Pancreas (tissue), 10 donors: ENCODE results near the gene CLTA. TPM values are rescaled to one million over a fixed set of nuclear protein-coding genes. Genes with fewer than 3 reads are reported as not detected.
A peak's percentile ranks its signal among the peaks of the same experiment; 100 is the strongest.
"Not testable (repeated sequence)": the region's sequence is repeated elsewhere in the genome, so short reads cannot be mapped to it uniquely, and the experiment has no call there.

ENCODE experiments used
- ATAC-seq, 4 donors: fragments of 200-7000 bp; cut with Tn5 transposase; one replicate each; pipeline versions ENCODE4 v1.8.0 to v1.9.1; 2020; ENCODE audit warnings: mild to moderate bottlenecking in 4 of 4, moderate library complexity in 4 of 4
- DNase-seq, 6 donors: peaks; one replicate each; pipeline ENCODE4 v3.0.0-alpha.2; 2020
- FAIRE-seq: peaks from 2 replicates; lab custom pipeline; 2012; peaks lifted over from hg19 to GRCh38; lab: Jason Lieb, UNC
- H3K27ac ChIP-seq, 4 donors: fragments of 200-600 bp; sonication (generic); 1 replicate in 3 of 4; 2 replicates in 1 of 4; pipeline versions ENCODE4 v1.5.0 to v1.8.0; 2020
- H3K27me3 ChIP-seq, 4 donors: fragments of 200-600 bp; one replicate each; pipeline ENCODE4 v1.8.0; 2021
- H3K36me3 ChIP-seq, 3 donors: fragments of 200-600 bp; sonication (generic) in 1 of 3; one replicate each; pipeline versions ENCODE4 v1.5.0 to v1.8.0; 2020 to 2021
- H3K4me1 ChIP-seq, 3 donors: fragments of 200-600 bp; one replicate each; pipeline ENCODE4 v1.8.0; 2021
- H3K4me3 ChIP-seq, 4 donors: fragments of 200-600 bp; sonication (generic) in 2 of 4; one replicate each; pipeline versions ENCODE4 v1.5.0 to v1.8.0; 2020 to 2021
- H3K9me3 ChIP-seq, 4 donors: fragments of 200-600 bp; one replicate each; pipeline ENCODE4 v1.8.0; 2021
- WGBS, 2 donors: extraction: QIAGEN DNeasy Blood & Tissue Kit; methylation state at CpG; one replicate each; pipeline ENCODE4 v1.1.7; 2013; 5-methylcytosine and 5-hydroxymethylcytosine counted together
- intact Hi-C, 3 donors: fragments of 100-400 bp; cut with DNase I; formaldehyde crosslinking; loops; one replicate each; pipeline versions ENCODE4 v1.11.1 to v1.14.2; 2022
- polyA plus RNA-seq, 2 donors: library from polyadenylated mRNA; stranded (reverse); fragments of 200-250 nt; gene quantifications; one replicate each; pipeline ENCODE4 v1.2.3, GENCODE V29; 2013
- total RNA-seq, 6 donors: library from RNA; stranded (reverse); fragmentation: NEBNext Ultra II Directional in 4 of 6; extraction: Animal tissue kit (Norgen Biotek cat#: 25700) in 4 of 6; gene quantifications; one replicate each; pipeline versions ENCODE4 v1.2.1 to v1.2.4, GENCODE V29; 2021 to 2023
- TF ChIP-seq, protein P1 (sequence below), 4 donors: fragments of 200-600 bp; sonication (generic) in 3 of 4; IDR thresholded peaks; one replicate each; pipeline versions ENCODE4 v1.5.0 to v1.8.0; 2021; ENCODE audit warnings: antibody characterized with exemption in 4 of 4
- donor health status: healthy with polysubstance abuse.
- donor health status: DM: no; HTN: no; CAD: no; lungs with moderate emphysema.
- donor health status: DM: no; HTN: no; CAD: no.
- donor health status: control.
- donor health status: control.
- donor health status: Bipolar disorder and iron deficiency.
- donor health status: DM: yes; HTN: yes; CAD: no.
- donor health status: DM: no; HTN: no; CAD: no.
- donor health status: DM: no; HTN: no; CAD: no.
- donor health status: DM: yes; HTN: yes; CAD: no.

Gene CLTA
- total and polyA plus RNA-seq, 8 donors, result 49.2 to 102 (median 77.7) TPM

DNA sequence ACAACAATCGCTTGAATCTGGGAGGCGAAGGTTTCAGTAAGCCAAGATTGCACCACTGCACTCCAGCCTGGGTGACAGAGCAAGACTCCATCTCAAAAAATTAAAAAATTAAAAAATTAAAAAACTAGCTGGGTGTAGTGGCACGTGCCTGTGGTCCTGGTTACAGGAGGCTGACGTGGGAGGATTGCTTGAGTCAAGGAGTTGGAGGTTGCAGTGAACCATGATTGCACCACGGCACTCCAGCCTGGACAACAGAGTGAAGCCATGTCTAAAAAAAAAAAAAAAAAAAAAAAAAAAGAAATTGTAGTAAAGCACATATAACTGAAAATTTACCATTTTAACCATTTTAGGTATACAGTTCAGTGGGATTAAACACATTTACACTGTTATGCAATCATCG is 34.6 kb upstream of the CLTA start:
- no peak overlapping the region for H3K4me3 ChIP-seq
- 94% methylated on average over 6 of the region's 6 CpGs for WGBS, 2 donors
- H3K27ac ChIP-seq, result no peak overlapping the region
- intact Hi-C loops, result no loop called here
- TF ChIP-seq, protein P1, sequence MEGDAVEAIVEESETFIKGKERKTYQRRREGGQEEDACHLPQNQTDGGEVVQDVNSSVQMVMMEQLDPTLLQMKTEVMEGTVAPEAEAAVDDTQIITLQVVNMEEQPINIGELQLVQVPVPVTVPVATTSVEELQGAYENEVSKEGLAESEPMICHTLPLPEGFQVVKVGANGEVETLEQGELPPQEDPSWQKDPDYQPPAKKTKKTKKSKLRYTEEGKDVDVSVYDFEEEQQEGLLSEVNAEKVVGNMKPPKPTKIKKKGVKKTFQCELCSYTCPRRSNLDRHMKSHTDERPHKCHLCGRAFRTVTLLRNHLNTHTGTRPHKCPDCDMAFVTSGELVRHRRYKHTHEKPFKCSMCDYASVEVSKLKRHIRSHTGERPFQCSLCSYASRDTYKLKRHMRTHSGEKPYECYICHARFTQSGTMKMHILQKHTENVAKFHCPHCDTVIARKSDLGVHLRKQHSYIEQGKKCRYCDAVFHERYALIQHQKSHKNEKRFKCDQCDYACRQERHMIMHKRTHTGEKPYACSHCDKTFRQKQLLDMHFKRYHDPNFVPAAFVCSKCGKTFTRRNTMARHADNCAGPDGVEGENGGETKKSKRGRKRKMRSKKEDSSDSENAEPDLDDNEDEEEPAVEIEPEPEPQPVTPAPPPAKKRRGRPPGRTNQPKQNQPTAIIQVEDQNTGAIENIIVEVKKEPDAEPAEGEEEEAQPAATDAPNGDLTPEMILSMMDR (IDR thresholded peaks at IDR 0.05), result no peak
- no peaks in the 10 kb centered on the region for H3K9me3 ChIP-seq
- H3K27me3 ChIP-seq, result no peaks in the 10 kb centered on the region
- ATAC-seq (no peak), DNase-seq (no peak), FAIRE-seq (no peak)
- no peaks in the 10 kb centered on the region for H3K36me3 ChIP-seq
- no peaks in the 10 kb centered on the region for H3K4me1 ChIP-seq

DNA sequence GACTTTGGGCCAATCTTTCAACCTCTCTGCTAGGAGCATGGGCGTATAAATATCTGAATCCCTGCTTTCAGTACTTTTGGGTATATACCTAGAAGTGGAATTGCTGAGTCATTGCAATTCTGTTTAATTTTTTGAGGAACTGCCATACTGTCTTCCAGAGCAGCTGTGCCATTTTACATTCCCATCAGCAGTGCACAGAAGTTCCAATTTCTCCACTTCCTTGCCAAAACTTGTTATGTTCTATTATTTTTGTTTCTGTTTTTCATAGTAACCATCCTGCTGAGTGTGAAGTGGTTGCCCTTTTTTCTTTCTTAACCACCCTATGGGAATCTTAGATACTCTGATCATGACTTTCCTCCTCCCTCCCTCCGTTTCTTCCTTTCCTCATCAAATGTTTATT is 32.6 kb upstream of the CLTA start:
- intact Hi-C loops, result no loop called here
- Histone ChIP-seq H3K9me3 (no peaks in the 10 kb centered on the region), H3K27ac (no peak overlapping the region), H3K4me3 (no peak overlapping the region), H3K27me3 (no peaks in the 10 kb centered on the region), H3K36me3 (no peaks in the 10 kb centered on the region), H3K4me1 (no peaks in the 10 kb centered on the region)
- FAIRE-seq (no peak), ATAC-seq (peak in 2 of 4 donors; percentile 18 to 26), DNase-seq (no peak)
- WGBS, 2 donors, result 75 to 83% methylated on average over 2 of the region's 2 CpGs
- TF ChIP-seq, protein P1 (IDR thresholded peaks at IDR 0.05), result no peak

GRCh38 chr9:36158917-36159316 is 31.8 kb upstream of the CLTA start:
- intact Hi-C loops, result no loop called here
- Histone ChIP-seq H3K9me3 (no peaks in the 10 kb centered on the region), H3K4me1 (no peaks in the 10 kb centered on the region), H3K4me3 (no peak overlapping the region), H3K27me3 (no peaks in the 10 kb centered on the region), H3K36me3 (no peaks in the 10 kb centered on the region), H3K27ac (no peak overlapping the region)
- TF ChIP-seq, protein P1 (IDR thresholded peaks at IDR 0.05), result no peak
- DNase-seq (no peak), FAIRE-seq (no peak), ATAC-seq (no peak)
- 79 to 81% methylated on average over 7 of the region's 7 CpGs for WGBS, 2 donors

GRCh38 chr9:36159509-36159908 is 31.2 kb upstream of the CLTA start:
- H3K36me3 ChIP-seq, H3K27me3 ChIP-seq, DNase-seq, intact Hi-C loops, H3K4me3 ChIP-seq, H3K9me3 ChIP-seq, H3K4me1 ChIP-seq, H3K27ac ChIP-seq, FAIRE-seq, ATAC-seq: not testable (repeated sequence)
- 71 to 87% methylated on average over 4 of the region's 4 CpGs for WGBS, 2 donors

DNA sequence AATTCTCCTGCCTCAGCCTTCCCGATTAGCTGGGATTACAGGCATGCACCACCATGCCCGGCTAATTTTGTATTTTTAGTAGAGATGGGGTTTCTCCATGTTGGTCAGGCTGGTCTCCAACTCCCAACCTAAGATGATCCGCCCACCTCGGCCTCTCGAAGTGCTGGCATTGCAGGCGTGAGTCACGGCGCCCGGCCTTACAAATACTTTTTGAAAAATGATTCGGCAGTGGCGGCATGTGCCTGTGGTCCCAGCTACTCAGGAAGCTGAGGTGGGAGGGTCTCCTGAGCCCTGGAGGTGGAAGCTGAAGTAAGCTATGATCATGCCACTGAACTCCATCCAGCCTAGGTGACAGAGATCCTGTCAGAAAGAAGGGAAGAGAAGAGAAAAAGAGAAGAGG is 30.6 kb upstream of the CLTA start:
- 72 to 75% methylated on average over 11 of the region's 11 CpGs for WGBS, 2 donors
- ATAC-seq, H3K4me3 ChIP-seq, H3K9me3 ChIP-seq, H3K27me3 ChIP-seq, H3K36me3 ChIP-seq, DNase-seq, intact Hi-C loops, H3K27ac ChIP-seq, H3K4me1 ChIP-seq, FAIRE-seq: not testable (repeated sequence)

GRCh38 chr9:36161187-36161586 is 29.5 kb upstream of the CLTA start:
- intact Hi-C loops, result no loop called here
- WGBS, 2 donors, result 80 to 93% methylated on average over 2 of the region's 2 CpGs
- ATAC-seq, result no peak

More at GRCh38 chr9:36161187-36161586, 29.5 kb upstream of the CLTA start:
- H3K27ac ChIP-seq, result no peak overlapping the region
- no peaks in the 10 kb centered on the region for H3K9me3 ChIP-seq
- FAIRE-seq (no peak), DNase-seq (no peak)
- no peaks in the 10 kb centered on the region for H3K4me1 ChIP-seq
- no peak overlapping the region for H3K4me3 ChIP-seq
- no peaks in the 10 kb centered on the region for H3K27me3 ChIP-seq
- no peaks in the 10 kb centered on the region for H3K36me3 ChIP-seq
- TF ChIP-seq, protein P1 (IDR thresholded peaks at IDR 0.05), result no peak
